Activated CD8-positive, alpha-beta T cell treated with anti-CD3 and anti-CD28 coated beads for 36 hours (primary cell): ENCODE data around the gene LAMA3. TPM values are rescaled to one million over a fixed set of nuclear protein-coding genes. Genes with fewer than 3 reads are reported as not detected.

Experiments
- ATAC-seq: fragments of 200-7000 bp; cut with Tn5 transposase; one replicate; pipeline ENCODE4 v1.10.0; 2021; ENCODE audit warnings: mild to moderate bottlenecking, moderate library complexity
- CTCF ChIA-PET: fragments of 350-600 bp; sonication (Branson Sonifier 250); formaldehyde crosslinking; loops from one replicate; lab custom pipeline; 2021; ENCODE audit warnings: antibody characterized with exemption; lab: Charles Lee
- POLR2A ChIA-PET: fragments of 350-600 bp; sonication (Branson Sonifier 250); formaldehyde crosslinking; loops from one replicate; lab custom pipeline; 2021; ENCODE audit warnings: antibody characterized with exemption; lab: Charles Lee
- DNase-seq: peaks from one replicate; pipeline ENCODE4 v3.0.0-alpha.2; 2020
- H3K27ac Mint-ChIP-seq: one replicate; pipeline ENCODE4 v1.8.0; 2021; ENCODE audit warnings: mild to moderate bottlenecking, mixed read lengths
- H3K27me3 Mint-ChIP-seq: one replicate; pipeline ENCODE4 v1.8.0; 2021; ENCODE audit warnings: mixed read lengths
- H3K36me3 Mint-ChIP-seq: one replicate; pipeline ENCODE4 v1.8.0; 2021; ENCODE audit warnings: low read depth, mixed read lengths
- H3K4me1 Mint-ChIP-seq: one replicate; pipeline ENCODE4 v1.8.0; 2021; ENCODE audit warnings: low read depth, mixed read lengths
- H3K4me3 Mint-ChIP-seq: one replicate; pipeline ENCODE4 v1.8.0; 2021; ENCODE audit warnings: mild to moderate bottlenecking, moderate library complexity, mixed read lengths
- H3K9me3 Mint-ChIP-seq: one replicate; pipeline ENCODE4 v1.8.0; 2021; ENCODE audit warnings: mixed read lengths
- CTCF ChIP-seq: fragments of 200-600 bp; IDR thresholded peaks from one replicate; pipeline ENCODE4 v1.8.0; 2022; ENCODE audit warnings: antibody characterized with exemption, mild to moderate bottlenecking
- intact Hi-C: fragments of 100-400 bp; cut with micrococcal nuclease; formaldehyde crosslinking; loops from one replicate; pipeline ENCODE4 v1.10.0; 2022
- total RNA-seq, 2 experiments: library from RNA; stranded (reverse); gene quantifications; one replicate each; pipeline ENCODE4 v1.2.3, GENCODE V29; 2021

The LAMA3 gene
- total RNA-seq, 2 experiments from 2014 or later = 0.05 TPM; not detected in 1

GRCh38 chr18:24000613-24001490, 311.6 kb downstream of the LAMA3 start:
- intact Hi-C loops = no loop called here
- Mint-ChIP-seq H3K4me1 (peaks cover 47% of the 10 kb centered on the region), H3K27me3 (peaks cover 2% of the 10 kb centered on the region), H3K27ac (peak overlapping the region; percentile 90), H3K9me3 (peaks cover 1% of the 10 kb centered on the region), H3K36me3 (no peaks in the 10 kb centered on the region), H3K4me3 (peak overlapping the region; percentile 29)
- ChIA-PET CTCF (interaction anchor here (1.1 kb wide), 1 partner anchor 9 kb away, joined by 3 read pairs; no protein-coding TSS in a partner anchor), POLR2A (interaction anchor here (1.1 to 1.6 kb wide), 2 partner anchors 9 to 14 kb away, joined by 3 to 5 read pairs; partner anchors contain the start of gene TTC39C)
- DNase-seq = peak; percentile 30
- no peak for TF ChIP-seq CTCF
- ATAC-seq = peak; percentile 74

GRCh38 chr18:24002479-24002878, 313.2 kb downstream of the LAMA3 start:
- Mint-ChIP-seq H3K4me3 (no peak overlapping the region), H3K4me1 (peaks cover 53% of the 10 kb centered on the region)
- intact Hi-C loops = no loop called here

GRCh38 chr18:24003288-24003687, 314.0 kb downstream of the LAMA3 start:
- ChIA-PET POLR2A (no interaction called here), CTCF (interaction anchor here (0.8 to 1.6 kb wide), 3 partner anchors 8 to 85 kb away, joined by 3 to 4 read pairs (median 3); no protein-coding TSS in a partner anchor)
- intact Hi-C loops = no loop called here
- H3K9me3 Mint-ChIP-seq = peaks cover 1% of the 10 kb centered on the region
- ATAC-seq (no peak), DNase-seq (no peak)
- no peaks in the 10 kb centered on the region for H3K36me3 Mint-ChIP-seq
- no peak overlapping the region for H3K27ac Mint-ChIP-seq
- H3K4me3 Mint-ChIP-seq = no peak overlapping the region
- no peak for TF ChIP-seq CTCF
- peaks cover 2% of the 10 kb centered on the region for H3K27me3 Mint-ChIP-seq
- H3K4me1 Mint-ChIP-seq = peaks cover 57% of the 10 kb centered on the region

More at GRCh38 chr18:24002479-24002878, 313.2 kb downstream of the LAMA3 start:
- no peak for ATAC-seq
- DNase-seq = no peak
- TF ChIP-seq CTCF = no peak
- POLR2A ChIA-PET = no interaction called here
- H3K9me3 Mint-ChIP-seq = peaks cover 1% of the 10 kb centered on the region
- H3K36me3 Mint-ChIP-seq = no peaks in the 10 kb centered on the region
- CTCF ChIA-PET = interaction anchor here (1.6 kb wide), 1 partner anchor 24 kb away, joined by 3 read pairs; no protein-coding TSS in a partner anchor
- H3K27ac Mint-ChIP-seq = peak overlapping the region; percentile 60
- peaks cover 2% of the 10 kb centered on the region for H3K27me3 Mint-ChIP-seq

GRCh38 chr18:24003903-24004640, 314.8 kb downstream of the LAMA3 start:
- H3K27me3 Mint-ChIP-seq = peaks cover 2% of the 10 kb centered on the region
- no peak for TF ChIP-seq CTCF
- no peaks in the 10 kb centered on the region for H3K36me3 Mint-ChIP-seq
- no peak overlapping the region for H3K4me3 Mint-ChIP-seq
- CTCF ChIA-PET = interaction anchor here (0.8 to 1.6 kb wide), 3 partner anchors 9 to 86 kb away, joined by 3 to 4 read pairs (median 3); no protein-coding TSS in a partner anchor
- DNase-seq (no peak), ATAC-seq (peak; percentile 14)
- POLR2A ChIA-PET = no interaction called here
- peak overlapping the region; percentile 25 for H3K27ac Mint-ChIP-seq
- peaks cover 1% of the 10 kb centered on the region for H3K9me3 Mint-ChIP-seq
- intact Hi-C loops = no loop called here
- H3K4me1 Mint-ChIP-seq = peaks cover 65% of the 10 kb centered on the region

Other genes starting within 250 kb of the LAMA3 start
- 10 to 100 TPM; 74.7 to 81.3 TPM for gene RIOK3, start 236.2 kb upstream of the LAMA3 start, total RNA-seq
- gene RMC1, start 185.9 kb upstream of the LAMA3 start, total RNA-seq = 10 to 100 TPM; 26.1 to 28.5 TPM
- 10 to 100 TPM; 21.5 to 22.9 TPM for gene NPC1, start 102.9 kb upstream of the LAMA3 start, total RNA-seq
- not detected for gene ANKRD29, start 26.5 kb upstream of the LAMA3 start, total RNA-seq